ENCODE data around the gene SH3PXD2A.
"Not testable (repeated sequence)": the region's sequence is repeated elsewhere in the genome, so short reads cannot be mapped to it uniquely, and the experiment has no call there.

The SH3PXD2A gene

GRCh38 chr10:103765168-103765567, 90.2 kb downstream of the SH3PXD2A start:
- no peak for DNase-seq

- DNase-seq = no peak
Observed at GRCh38 chr10:103764296-103765088, 90.9 kb downstream of the SH3PXD2A start.

- no peak for DNase-seq
Observed at GRCh38 chr10:103763374-103764202, 91.8 kb downstream of the SH3PXD2A start.

- no peak for DNase-seq
Observed at GRCh38 chr10:103762916-103763315, 92.5 kb downstream of the SH3PXD2A start.

- DNase-seq = no peak
Observed at GRCh38 chr10:103762162-103762561, 93.2 kb downstream of the SH3PXD2A start.

- no peak for DNase-seq
Observed at GRCh38 chr10:103761075-103761920, 94.1 kb downstream of the SH3PXD2A start.

- DNase-seq = not testable (repeated sequence)
Observed at GRCh38 chr10:103760233-103760632, 95.1 kb downstream of the SH3PXD2A start.

- DNase-seq = peak in 1 of 4 experiments; percentile 9
Observed at GRCh38 chr10:103759100-103759781, 96.1 kb downstream of the SH3PXD2A start.

GRCh38 chr10:103758294-103758681, 97.1 kb downstream of the SH3PXD2A start:
- no peak for DNase-seq

- no peak for DNase-seq
Observed at GRCh38 chr10:103757531-103758293, 97.7 kb downstream of the SH3PXD2A start.

- no peak for DNase-seq
Observed at GRCh38 chr10:103756277-103756869, 99.0 kb downstream of the SH3PXD2A start.

- peak in 1 of 4 experiments; percentile 8 for DNase-seq
Observed at GRCh38 chr10:103752680-103753248, 102.6 kb downstream of the SH3PXD2A start.

- DNase-seq = no peak
Observed at GRCh38 chr10:103751667-103752290, 103.6 kb downstream of the SH3PXD2A start.

GRCh38 chr10:103750836-103751235, 104.5 kb downstream of the SH3PXD2A start:
- no peak for DNase-seq

- DNase-seq = no peak
Observed at GRCh38 chr10:103749779-103750178, 105.6 kb downstream of the SH3PXD2A start.

GRCh38 chr10:103748020-103748419, 107.4 kb downstream of the SH3PXD2A start:
- no peak for DNase-seq

GRCh38 chr10:103747193-103747865, 108.0 kb downstream of the SH3PXD2A start:
- DNase-seq = no peak

- no peak for DNase-seq
Observed at GRCh38 chr10:103746598-103746997, 108.8 kb downstream of the SH3PXD2A start.

Measured in activated CD4-positive, CD25-positive, alpha-beta regulatory T cell (primary cell).